K562 (cell line): ENCODE data around the gene MRPS18B. TPM values are rescaled to one million over a fixed set of nuclear protein-coding genes. Genes with fewer than 3 reads are reported as not detected.
A peak's percentile ranks its signal among the peaks of the same experiment; 100 is the strongest.

Experiments
- BMI1 ChIP-seq: fragments of 150-350 bp; IDR thresholded peaks from 2 replicates; pipeline ENCODE4 v1.6.1; 2014; ENCODE audit warnings: low read length
- CEBPB ChIP-seq: fragments of 450-650 bp; IDR thresholded peaks from 2 replicates; pipeline ENCODE4 v1.6.1; 2016; ENCODE audit warnings: missing genetic modification characterization, missing compliant biosample characterization
- CREB5 ChIP-seq: fragments of 250-450 bp; sonication (Bioruptor Pico); IDR thresholded peaks from 2 replicates; pipeline ENCODE4 v1.5.0; 2020; ENCODE audit warnings: mild to moderate bottlenecking
- GATA2 ChIP-seq: sonication (generic); formaldehyde crosslinking; IDR thresholded peaks from 2 replicates; pipeline ENCODE4 v1.4.0; 2020; ENCODE audit warnings: mild to moderate bottlenecking, missing genetic modification reagents
- HDGF ChIP-seq: fragments of 450-650 bp; IDR thresholded peaks from 2 replicates; pipeline ENCODE4 v1.6.1; 2016
- HNRNPLL ChIP-seq: fragments of 200-400 bp; formaldehyde crosslinking; IDR thresholded peaks from 2 replicates; pipeline ENCODE4 v1.6.1; 2017; ENCODE audit warnings: low read length, low read depth, mild to moderate bottlenecking; ENCODE audit not compliant: poor library complexity, severe bottlenecking
- KLF13 ChIP-seq: fragments of 450-650 bp; IDR thresholded peaks from 2 replicates; pipeline ENCODE4 v1.6.1; 2016; ENCODE audit warnings: missing genetic modification characterization, low read depth, mild to moderate bottlenecking, missing compliant biosample characterization, moderate library complexity, borderline replicate concordance
- MEF2D ChIP-seq: conservative IDR thresholded peaks from 2 replicates; pipeline ENCODE4 v1.6.1; 2016; ENCODE audit warnings: low read depth, missing genetic modification characterization, missing compliant biosample characterization
- MTA2 ChIP-seq: fragments of 450-650 bp; IDR thresholded peaks from 2 replicates; pipeline ENCODE4 v1.6.1; 2016; ENCODE audit warnings: low read depth
- PHB2 ChIP-seq: fragments of 450-650 bp; IDR thresholded peaks from 2 replicates; pipeline ENCODE4 v1.6.1; 2017; ENCODE audit warnings: low read depth
- RB1 ChIP-seq: fragments of 450-650 bp; IDR thresholded peaks from 2 replicates; pipeline ENCODE4 v1.6.1; 2017; ENCODE audit warnings: low read depth, mild to moderate bottlenecking
- SAFB ChIP-seq: fragments of 200-400 bp; formaldehyde crosslinking; IDR thresholded peaks from 2 replicates; pipeline ENCODE4 v1.6.1; 2017; ENCODE audit warnings: low read depth, low read length, borderline replicate concordance
- SLC30A9 ChIP-seq: fragments of 250-450 bp; sonication (Bioruptor Pico); IDR thresholded peaks from 2 replicates; pipeline ENCODE4 v1.8.0; 2022; ENCODE audit warnings: mild to moderate bottlenecking, moderate library complexity
- SREBF2 ChIP-seq: sonication (generic); formaldehyde crosslinking; IDR thresholded peaks from 2 replicates; pipeline ENCODE4 v1.4.0; 2020; ENCODE audit warnings: mild to moderate bottlenecking, missing genetic modification reagents
- TFAP4 ChIP-seq: sonication (generic); formaldehyde crosslinking; IDR thresholded peaks from 2 replicates; pipeline ENCODE4 v1.8.0; 2022; ENCODE audit warnings: missing genetic modification reagents, mild to moderate bottlenecking, moderate library complexity, borderline replicate concordance
- ZBTB17 ChIP-seq: fragments of 450-650 bp; formaldehyde crosslinking; IDR thresholded peaks from 2 replicates; pipeline ENCODE4 v1.4.0; 2020; ENCODE audit warnings: mild to moderate bottlenecking
- ZC3H4 ChIP-seq: sonication (generic); formaldehyde crosslinking; IDR thresholded peaks from 2 replicates; pipeline ENCODE4 v1.9.0; 2021; ENCODE audit warnings: missing genetic modification reagents, borderline replicate concordance
- ZFP36 ChIP-seq: fragments of 150-350 bp; IDR thresholded peaks from 2 replicates; pipeline ENCODE4 v1.6.1; 2018; ENCODE audit warnings: low read length, low read depth; ENCODE audit not compliant: partially characterized antibody
- ZNF165 ChIP-seq: fragments of 250-450 bp; sonication (Bioruptor Pico); IDR thresholded peaks from 2 replicates; pipeline ENCODE4 v1.4.0; 2020; ENCODE audit warnings: borderline replicate concordance
- ZNF384 ChIP-seq: IDR thresholded peaks from 2 replicates; pipeline ENCODE4 v1.6.1; 2012; ENCODE audit warnings: low read depth, low read length, improper control_type of control experiment
- ZNF695 ChIP-seq: fragments of 450-650 bp; formaldehyde crosslinking; IDR thresholded peaks from 2 replicates; pipeline ENCODE4 v1.4.0; 2020; ENCODE audit warnings: mild to moderate bottlenecking, moderate library complexity
- polyA plus RNA-seq, 8 experiments: library from polyadenylated mRNA; depleted of rRNA in 4 of 8; stranded (reverse) in 5 of 8; unstranded in 3 of 8; fragments of >200 nt; fragmentation: Nextera tagmentation in 2 of 8; fragmentation: Illumina TruSeq in 1 of 8; extraction: Ambion mirVana in 2 of 8; extraction: Trizol in 1 of 8; gene quantifications; 2 replicates each; pipeline versions ENCODE4 v1.2.1 to v1.2.3, GENCODE V29; 2011 to 2014; ENCODE audit warnings: inconsistent platforms in 1 of 8, missing spikeins in 1 of 8
- total RNA-seq, 7 experiments: library from RNA; depleted of rRNA in 6 of 7; stranded (reverse); fragments of >200 nt in 6 of 7; fragmentation: Illumina TruSeq in 2 of 7; extraction: Trizol in 2 of 7; gene quantifications; 2 replicates each; pipeline versions ENCODE4 v1.2.1 to v1.2.3, GENCODE V29; 2011 to 2021; ENCODE audit warnings: low replicate concordance in 1 of 7
- TF ChIP-seq, protein P1 (sequence below): IDR thresholded peaks from 2 replicates; pipeline ENCODE4 v1.6.1; 2011; ENCODE audit warnings: borderline replicate concordance, low read depth, mild to moderate bottlenecking, moderate library complexity, low read length; ENCODE audit not compliant: insufficient read depth, poor library complexity, severe bottlenecking
- TF ChIP-seq, protein P2 (sequence below): sonication (generic); formaldehyde crosslinking; IDR thresholded peaks from 2 replicates; pipeline ENCODE4 v1.8.1; 2023; ENCODE audit warnings: mild to moderate bottlenecking, missing genetic modification reagents

The MRPS18B gene
- total and polyA plus RNA-seq, 9 of the 15 experiments (the other 6 are each of a cell fraction or from before 2014, with no cell fraction given) = 132 to 383 (median 178) TPM

DNA sequence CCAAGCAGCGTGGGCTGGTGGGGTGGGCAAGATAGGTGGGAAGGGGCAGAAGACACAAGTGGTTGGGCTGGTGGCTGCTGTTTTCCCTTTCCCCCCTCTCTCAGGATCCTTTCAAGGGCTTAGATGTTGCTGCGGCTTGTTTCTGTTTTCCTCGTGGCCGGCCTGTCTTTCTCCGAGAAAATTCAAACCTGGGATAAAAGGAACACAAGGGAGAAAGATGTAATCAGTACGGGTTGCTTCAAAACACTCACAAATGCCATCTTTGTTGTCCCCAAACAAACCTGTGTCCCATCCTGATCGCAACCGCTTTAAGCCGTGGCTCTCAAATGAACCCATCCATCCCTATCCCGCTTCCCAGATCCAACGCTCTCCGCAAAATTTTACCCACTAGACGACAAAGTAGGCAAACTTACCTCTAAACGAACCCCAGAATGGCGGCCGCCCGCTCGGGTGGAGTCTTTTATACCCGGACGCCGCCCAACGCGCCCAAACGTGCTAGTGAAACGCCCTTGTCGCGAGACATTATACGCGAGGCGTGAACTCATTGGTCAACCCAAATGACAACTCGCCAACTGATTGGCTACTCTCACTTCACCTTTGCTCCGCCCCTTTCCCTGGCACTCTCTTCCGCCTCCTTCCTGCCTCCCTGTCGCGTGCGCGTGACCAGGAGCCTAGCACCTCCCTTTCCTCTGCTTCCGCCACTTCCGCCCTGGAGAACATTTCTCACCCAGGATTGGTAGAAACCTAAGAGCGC, 652 bp upstream of the MRPS18B start, which contains the start of gene PPP1R10 (continued):
- TF ChIP-seq GATA2 (CRISPR knock-in tag) = 0 out of 2 replicates have a peak, but pooled peaks have one; percentile 51
- TF ChIP-seq CEBPB (tag) = no peak
- TF ChIP-seq TFAP4 (CRISPR knock-in tag) = 0 out of 2 replicates have a peak, but pooled peaks have one; percentile 19
- no peak for TF ChIP-seq SREBF2
- no peak for TF ChIP-seq HNRNPLL
- TF ChIP-seq, protein P1, sequence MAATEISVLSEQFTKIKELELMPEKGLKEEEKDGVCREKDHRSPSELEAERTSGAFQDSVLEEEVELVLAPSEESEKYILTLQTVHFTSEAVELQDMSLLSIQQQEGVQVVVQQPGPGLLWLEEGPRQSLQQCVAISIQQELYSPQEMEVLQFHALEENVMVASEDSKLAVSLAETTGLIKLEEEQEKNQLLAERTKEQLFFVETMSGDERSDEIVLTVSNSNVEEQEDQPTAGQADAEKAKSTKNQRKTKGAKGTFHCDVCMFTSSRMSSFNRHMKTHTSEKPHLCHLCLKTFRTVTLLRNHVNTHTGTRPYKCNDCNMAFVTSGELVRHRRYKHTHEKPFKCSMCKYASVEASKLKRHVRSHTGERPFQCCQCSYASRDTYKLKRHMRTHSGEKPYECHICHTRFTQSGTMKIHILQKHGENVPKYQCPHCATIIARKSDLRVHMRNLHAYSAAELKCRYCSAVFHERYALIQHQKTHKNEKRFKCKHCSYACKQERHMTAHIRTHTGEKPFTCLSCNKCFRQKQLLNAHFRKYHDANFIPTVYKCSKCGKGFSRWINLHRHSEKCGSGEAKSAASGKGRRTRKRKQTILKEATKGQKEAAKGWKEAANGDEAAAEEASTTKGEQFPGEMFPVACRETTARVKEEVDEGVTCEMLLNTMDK = no peak
- TF ChIP-seq ZNF695 (CRISPR knock-in tag) = no peak; the same call in 1 of the 2 replicates
- no peak for TF ChIP-seq BMI1
- TF ChIP-seq PHB2 = no peak
- TF ChIP-seq MTA2 = 0 out of 2 replicates have a peak, but pooled peaks have one; percentile 8
- no peak for TF ChIP-seq ZNF165 (CRISPR knock-in tag)
- no peak for TF ChIP-seq SLC30A9 (CRISPR knock-in tag)
- TF ChIP-seq ZC3H4 (CRISPR knock-in tag) = peak; percentile 91; the same call in 1 of the 2 replicates
- TF ChIP-seq KLF13 = peak; percentile 92
- peak; percentile 68; the same call in 1 of the 2 replicates for TF ChIP-seq HDGF
- peak; percentile 22 for TF ChIP-seq ZFP36
- no peak for TF ChIP-seq ZNF384
- TF ChIP-seq CREB5 (CRISPR knock-in tag) = peak; percentile 80
- TF ChIP-seq SAFB = no peak
- TF ChIP-seq, protein P2, sequence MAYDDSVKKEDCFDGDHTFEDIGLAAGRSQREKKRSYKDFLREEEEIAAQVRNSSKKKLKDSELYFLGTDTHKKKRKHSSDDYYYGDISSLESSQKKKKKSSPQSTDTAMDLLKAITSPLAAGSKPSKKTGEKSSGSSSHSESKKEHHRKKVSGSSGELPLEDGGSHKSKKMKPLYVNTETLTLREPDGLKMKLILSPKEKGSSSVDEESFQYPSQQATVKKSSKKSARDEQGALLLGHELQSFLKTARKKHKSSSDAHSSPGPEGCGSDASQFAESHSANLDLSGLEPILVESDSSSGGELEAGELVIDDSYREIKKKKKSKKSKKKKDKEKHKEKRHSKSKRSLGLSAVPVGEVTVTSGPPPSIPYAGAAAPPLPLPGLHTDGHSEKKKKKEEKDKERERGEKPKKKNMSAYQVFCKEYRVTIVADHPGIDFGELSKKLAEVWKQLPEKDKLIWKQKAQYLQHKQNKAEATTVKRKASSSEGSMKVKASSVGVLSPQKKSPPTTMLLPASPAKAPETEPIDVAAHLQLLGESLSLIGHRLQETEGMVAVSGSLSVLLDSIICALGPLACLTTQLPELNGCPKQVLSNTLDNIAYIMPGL (CRISPR knock-in tag) = no peak; the same call in 1 of the 2 replicates
- peak; percentile 93 for TF ChIP-seq RB1
- peak; percentile 87 for TF ChIP-seq ZBTB17 (CRISPR knock-in tag)
- peak; percentile 65 for TF ChIP-seq MEF2D (tag)
